Mucosa of descending colon (tissue), 3 donors: ENCODE data around the gene SRGAP2. TPM values are rescaled to one million over a fixed set of nuclear protein-coding genes. Genes with fewer than 3 reads are reported as not detected.
"Not testable (repeated sequence)": the region's sequence is repeated elsewhere in the genome, so short reads cannot be mapped to it uniquely, and the experiment has no call there.

ENCODE experiments used
- ATAC-seq: fragments of 200-7000 bp; cut with Tn5 transposase; one replicate; pipeline ENCODE4 v1.9.1; 2020; ENCODE audit warnings: mild to moderate bottlenecking, moderate library complexity
- DNase-seq, 3 donors: peaks; one replicate each; pipeline ENCODE4 v3.0.0-alpha.2; 2020
- H3K36me3 ChIP-seq: fragments of 200-600 bp; one replicate; pipeline ENCODE4 v1.8.0; 2021; ENCODE audit warnings: low read depth, mild to moderate bottlenecking
- H3K4me1 ChIP-seq: fragments of 200-600 bp; one replicate; pipeline ENCODE4 v1.8.0; 2021; ENCODE audit warnings: low read depth, mild to moderate bottlenecking
- H3K4me3 ChIP-seq: fragments of 200-600 bp; one replicate; pipeline ENCODE4 v1.8.0; 2021; ENCODE audit warnings: mild to moderate bottlenecking
- H3K9me3 ChIP-seq: fragments of 200-600 bp; one replicate; pipeline ENCODE4 v1.8.0; 2021; ENCODE audit warnings: mild to moderate bottlenecking
- intact Hi-C, 2 donors: fragments of 100-400 bp; cut with DNase I in 1 of 2; cut with micrococcal nuclease in 1 of 2; formaldehyde crosslinking; loops; one replicate each; pipeline versions ENCODE4 v1.11.0 to v1.11.1; 2022; cut with DNase I, micrococcal nuclease
- total RNA-seq, 3 donors: library from RNA; stranded (reverse); fragmentation: NEBNext Ultra II Directional in 2 of 3; extraction: Animal tissue kit (Norgen Biotek cat#: 25700) in 2 of 3; gene quantifications; one replicate each; pipeline versions ENCODE4 v1.2.1 to v1.2.4, GENCODE V29; 2021 to 2023
- donor health status: DM: no; HTN: no; CAD: no; lungs with moderate emphysema.
- donor health status: DM: no; HTN: no; CAD: no.
- donor health status: DM: no; HTN: yes; CAD: no.

Gene SRGAP2
- total RNA-seq, 3 donors from 2014 or later: 14.7 to 39.8 (median 16.8) TPM

DNA sequence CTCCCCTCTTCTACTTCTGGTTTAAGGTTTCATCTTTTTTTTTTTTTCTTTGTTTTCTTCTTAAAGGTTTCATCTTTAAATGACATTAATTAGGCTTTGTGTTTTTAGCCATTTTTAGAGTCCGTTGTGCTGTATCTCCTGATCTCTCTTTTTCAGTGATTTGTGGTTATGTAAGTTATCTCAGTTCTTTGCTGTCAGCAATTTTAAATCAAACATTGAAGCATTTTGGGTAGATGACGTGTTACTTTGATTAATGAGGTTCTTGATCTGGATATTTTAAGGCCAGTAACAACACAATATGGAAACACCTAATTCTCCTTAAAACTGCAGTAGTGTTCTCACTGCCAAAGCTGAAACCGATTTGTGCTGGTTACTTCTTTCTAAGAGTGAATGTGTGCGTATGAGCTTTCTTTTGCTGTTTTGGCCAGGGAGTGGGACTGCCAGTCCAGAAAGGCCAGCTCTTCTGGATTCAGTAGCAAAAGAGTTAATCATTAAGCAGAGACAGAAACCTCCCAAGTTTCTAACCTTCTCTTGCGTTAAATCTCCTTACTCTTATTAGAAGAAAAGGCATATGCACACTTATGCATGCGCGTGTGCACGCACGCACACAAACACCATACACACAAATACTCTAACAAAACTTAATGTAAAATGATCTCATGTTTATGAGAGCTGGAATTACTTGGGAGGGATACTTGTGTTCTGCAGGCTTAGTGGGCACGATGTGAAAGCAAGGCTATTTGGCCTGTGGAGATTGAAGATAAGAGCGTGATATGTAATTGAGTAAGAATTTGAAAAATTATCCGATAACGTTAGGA is 16.4 kb downstream of the SRGAP2 start:
- H3K4me3 ChIP-seq, H3K9me3 ChIP-seq, H3K36me3 ChIP-seq, DNase-seq, intact Hi-C loops, H3K4me1 ChIP-seq, ATAC-seq: not testable (repeated sequence)

DNA sequence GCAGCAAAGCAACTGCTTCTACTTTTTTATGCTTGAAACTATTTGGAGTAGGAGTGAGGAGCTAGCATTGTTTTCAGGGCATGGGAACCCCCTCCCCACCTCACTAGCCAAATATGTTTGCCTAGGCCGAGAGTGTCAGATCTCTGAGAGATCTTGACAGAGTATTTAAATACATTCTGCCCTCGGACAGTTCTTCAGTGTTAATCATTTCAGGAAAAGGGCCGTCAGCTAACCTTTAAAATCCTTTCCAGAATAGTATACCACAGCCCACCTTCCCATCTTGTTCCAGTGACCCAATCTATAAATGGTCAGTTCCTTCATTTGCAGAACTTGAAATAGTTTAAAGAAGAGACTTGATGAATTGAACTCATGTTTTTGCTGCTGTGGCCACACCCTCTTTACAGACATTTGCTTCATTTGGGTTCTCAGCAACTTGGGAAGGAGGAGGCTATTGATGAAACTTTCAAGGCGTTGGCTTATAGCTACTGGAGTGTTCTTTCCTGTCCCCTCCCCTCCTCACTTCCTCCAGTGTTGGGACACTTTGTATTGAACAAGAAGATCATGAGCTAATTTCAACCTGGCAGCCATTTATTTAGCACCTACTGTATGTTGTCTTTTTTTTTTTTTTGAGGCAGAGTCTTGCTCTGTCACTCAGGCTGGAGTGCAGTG is 17.1 kb downstream of the SRGAP2 start:
- H3K4me1 ChIP-seq, intact Hi-C loops, ATAC-seq, H3K4me3 ChIP-seq, H3K9me3 ChIP-seq, DNase-seq, H3K36me3 ChIP-seq: not testable (repeated sequence)

DNA sequence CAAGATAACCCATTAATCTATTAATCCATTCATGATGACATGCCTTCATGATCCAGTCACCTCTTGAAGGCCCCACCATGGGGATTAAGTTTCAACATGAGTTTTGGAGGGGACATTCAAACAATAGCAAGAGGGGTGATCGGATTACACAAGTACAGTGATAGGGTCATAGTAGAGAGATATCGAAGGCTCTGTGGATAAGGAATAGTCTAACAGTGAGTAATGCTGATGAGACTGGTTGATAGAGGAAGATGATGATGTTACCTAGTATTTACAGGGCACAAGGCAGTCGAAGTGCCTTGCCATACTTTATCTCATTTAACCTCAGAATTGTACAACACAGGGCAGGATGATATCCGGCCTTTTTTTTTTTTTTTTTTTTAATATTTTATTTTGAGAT is 18.2 kb downstream of the SRGAP2 start:
- DNase-seq, ATAC-seq, H3K36me3 ChIP-seq, H3K4me3 ChIP-seq, H3K9me3 ChIP-seq, intact Hi-C loops, H3K4me1 ChIP-seq: not testable (repeated sequence)

DNA sequence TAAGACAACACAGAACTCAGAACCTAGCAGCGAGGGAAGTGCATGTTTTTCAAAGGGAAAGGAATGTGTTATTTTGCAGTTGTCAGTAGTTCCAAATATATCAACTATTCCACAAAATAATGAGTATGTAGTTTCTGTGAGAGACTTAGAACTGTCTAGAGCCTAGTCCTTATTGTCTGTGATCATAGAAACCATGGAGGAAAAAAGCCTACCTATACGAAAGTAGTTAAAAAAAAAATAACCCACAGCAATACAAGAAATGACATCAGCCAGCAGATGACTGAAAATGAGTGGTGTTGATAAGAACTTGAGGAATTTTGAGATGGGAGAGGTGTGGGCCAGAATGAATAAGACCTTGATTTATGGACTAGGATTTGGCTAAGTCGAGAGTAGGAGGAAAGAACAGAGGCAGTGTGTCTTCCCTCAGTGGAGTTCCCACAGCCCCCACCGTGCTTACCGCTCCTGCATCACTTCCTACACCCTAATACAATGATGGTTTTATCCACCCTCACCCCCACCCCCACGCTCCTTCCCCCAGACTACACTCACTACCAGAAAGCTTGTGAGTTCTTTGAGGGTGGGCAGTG is 20.9 kb downstream of the SRGAP2 start:
- H3K36me3 ChIP-seq, ATAC-seq, H3K9me3 ChIP-seq, intact Hi-C loops, H3K4me3 ChIP-seq, H3K4me1 ChIP-seq, DNase-seq: not testable (repeated sequence)

DNA sequence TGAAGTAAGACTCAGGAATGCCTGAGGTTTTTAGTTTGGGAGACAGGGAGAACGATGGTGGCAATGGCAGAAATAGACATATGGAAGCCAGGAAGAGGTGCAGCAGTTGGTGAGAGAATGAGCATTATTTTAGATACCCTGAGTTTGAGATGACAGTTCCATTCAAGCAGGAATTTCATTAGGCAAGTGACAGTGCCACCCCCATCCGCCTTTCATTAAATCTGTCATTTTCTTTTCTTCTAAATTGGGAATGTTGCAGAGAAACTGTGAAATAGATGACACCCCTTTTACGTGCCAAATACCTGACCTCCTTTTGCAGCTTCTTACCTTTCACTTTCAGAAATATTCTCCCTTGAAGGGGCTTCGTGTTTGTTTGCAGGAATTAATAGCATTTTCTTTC is 22.0 kb downstream of the SRGAP2 start:
- H3K9me3 ChIP-seq, ATAC-seq, DNase-seq, H3K4me1 ChIP-seq, H3K36me3 ChIP-seq, H3K4me3 ChIP-seq, intact Hi-C loops: not testable (repeated sequence)

DNA sequence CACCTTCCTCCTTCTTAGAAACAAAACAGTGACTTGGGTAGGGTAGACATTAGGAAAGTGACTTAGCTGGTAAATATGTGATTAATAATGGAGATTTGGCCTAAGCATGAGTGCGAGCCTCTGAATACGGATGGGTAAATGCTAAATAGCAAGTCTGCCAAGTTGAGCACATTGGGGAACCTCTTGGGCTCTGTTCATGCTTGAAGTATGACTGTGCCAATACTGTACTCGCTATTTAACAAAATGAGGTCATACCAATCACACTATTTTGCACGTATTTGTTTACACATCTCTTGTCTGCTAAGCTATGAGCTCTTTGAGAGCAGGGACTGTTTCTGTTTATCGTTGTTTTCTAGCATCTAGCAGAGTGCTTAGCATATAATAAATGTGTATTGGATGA is 23.5 kb downstream of the SRGAP2 start:
- ATAC-seq, intact Hi-C loops: not testable (repeated sequence)

DNA sequence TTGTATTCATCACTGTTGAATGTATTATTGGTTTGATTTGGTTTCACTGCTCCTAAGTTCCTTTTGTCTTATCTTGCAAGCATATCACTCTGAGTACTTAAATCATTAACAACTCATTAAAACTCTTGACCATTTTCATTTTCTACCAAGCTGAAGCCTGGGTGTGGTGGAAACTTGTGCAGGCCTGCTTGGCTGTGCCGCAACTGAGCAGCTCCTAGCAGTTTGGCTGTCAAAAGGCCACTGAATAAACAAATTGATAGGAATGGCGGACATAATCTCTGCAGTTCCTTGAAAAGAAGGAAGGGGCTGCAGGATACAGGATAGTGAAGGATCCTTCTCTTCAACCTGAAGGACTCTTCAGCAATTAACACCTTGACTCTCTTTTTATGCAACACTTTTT is 25.9 kb downstream of the SRGAP2 start:
- H3K36me3 ChIP-seq, intact Hi-C loops, H3K4me1 ChIP-seq, DNase-seq, H3K4me3 ChIP-seq, H3K9me3 ChIP-seq, ATAC-seq: not testable (repeated sequence)

More for the DNA sequence above, 23.5 kb downstream of the SRGAP2 start:
- H3K9me3 ChIP-seq, H3K36me3 ChIP-seq, H3K4me1 ChIP-seq, DNase-seq, H3K4me3 ChIP-seq: not testable (repeated sequence)

DNA sequence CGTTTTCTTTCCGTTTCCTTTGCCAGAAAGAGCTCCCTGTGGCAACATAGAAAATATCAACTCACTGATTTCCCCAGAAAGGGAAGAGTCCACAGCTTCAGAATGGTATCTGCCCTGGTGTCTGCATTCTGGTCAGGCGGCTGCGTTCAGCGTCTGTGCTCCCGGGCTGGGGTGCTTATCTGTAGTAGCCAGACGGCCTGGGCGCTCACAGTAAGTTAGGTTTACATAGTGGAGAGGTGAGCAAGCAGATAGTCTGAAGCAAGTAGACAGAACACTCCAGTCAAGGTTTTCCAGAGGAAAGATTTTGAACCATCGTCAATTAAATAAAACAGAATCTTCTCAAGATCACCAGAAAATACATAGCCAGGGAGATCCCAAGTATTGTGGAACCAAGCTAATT is 28.6 kb downstream of the SRGAP2 start:
- DNase-seq, intact Hi-C loops, H3K4me1 ChIP-seq, H3K9me3 ChIP-seq, H3K36me3 ChIP-seq, H3K4me3 ChIP-seq, ATAC-seq: not testable (repeated sequence)

DNA sequence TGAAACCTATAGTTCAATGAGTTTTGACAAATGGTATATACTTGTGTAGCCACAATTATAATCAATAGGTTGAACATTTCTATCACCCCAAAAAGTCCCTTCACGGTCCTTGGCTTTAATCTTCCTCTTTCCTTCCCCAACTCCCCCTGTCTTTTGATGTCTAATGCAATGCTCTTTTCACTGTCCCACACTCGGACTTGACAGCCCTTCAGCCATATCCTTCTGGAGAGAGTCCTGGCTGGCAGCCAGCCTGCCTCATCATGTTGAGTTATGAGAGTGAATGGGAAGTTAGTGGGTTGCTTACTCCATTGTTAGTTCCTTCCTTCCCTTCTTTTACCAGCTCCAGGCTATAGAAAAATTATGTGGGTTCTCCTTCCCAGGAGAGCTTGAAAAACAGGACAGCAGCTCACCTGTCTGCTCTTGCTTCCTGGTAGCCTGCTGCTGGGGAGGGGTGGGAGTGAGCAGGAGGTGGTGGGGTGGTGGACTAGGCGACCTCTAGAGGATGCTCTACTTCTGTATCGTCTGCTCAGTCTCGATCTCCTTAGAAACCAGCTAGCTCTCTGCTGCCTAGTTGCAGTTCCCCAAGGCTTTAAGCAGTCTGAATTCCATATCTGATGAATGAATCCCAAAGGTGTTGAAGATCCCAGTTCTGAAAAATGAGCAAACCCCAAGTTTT is 29.8 kb downstream of the SRGAP2 start:
- peak; percentile 65 for ATAC-seq
- intact Hi-C loops, DNase-seq: not testable (repeated sequence)

DNA sequence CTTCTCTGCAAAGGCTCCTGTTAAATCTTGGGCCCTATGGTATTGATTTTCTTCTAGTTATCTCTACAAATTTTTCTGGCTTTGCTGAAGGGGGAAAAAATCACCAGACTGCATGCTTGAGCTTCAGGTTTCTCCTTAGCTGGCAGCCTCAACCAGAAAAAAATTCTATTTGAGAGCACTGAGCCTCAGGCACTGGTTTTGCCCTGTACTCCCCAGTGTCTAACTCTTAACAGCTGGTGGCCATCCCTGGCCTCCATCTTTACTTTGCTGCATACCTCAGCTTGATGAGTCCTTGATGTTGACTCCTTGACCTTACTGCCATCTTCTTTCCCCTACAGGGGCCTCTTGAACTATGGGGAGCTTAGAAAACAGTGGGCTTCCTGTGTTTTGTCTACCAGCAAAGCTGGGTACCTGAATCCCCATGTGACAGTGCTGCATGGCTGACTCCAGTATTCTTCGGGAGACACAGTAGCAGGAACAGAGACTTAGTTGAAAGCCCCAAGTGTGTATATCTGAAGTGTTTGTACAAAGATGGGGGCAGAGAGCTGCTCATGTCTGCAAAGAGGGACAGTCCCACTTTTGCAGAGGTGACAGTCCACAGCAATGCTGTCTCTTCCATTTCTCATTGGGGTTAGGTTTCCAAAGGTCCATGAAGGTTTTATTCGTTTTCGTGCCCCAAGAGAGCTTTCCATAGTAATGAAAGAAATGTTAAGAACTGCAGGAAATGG is 31.0 kb downstream of the SRGAP2 start:
- intact Hi-C loops, ATAC-seq: not testable (repeated sequence)

More for the DNA sequence above, 29.8 kb downstream of the SRGAP2 start:
- H3K9me3 ChIP-seq, H3K4me3 ChIP-seq, H3K36me3 ChIP-seq, H3K4me1 ChIP-seq: not testable (repeated sequence)

DNA sequence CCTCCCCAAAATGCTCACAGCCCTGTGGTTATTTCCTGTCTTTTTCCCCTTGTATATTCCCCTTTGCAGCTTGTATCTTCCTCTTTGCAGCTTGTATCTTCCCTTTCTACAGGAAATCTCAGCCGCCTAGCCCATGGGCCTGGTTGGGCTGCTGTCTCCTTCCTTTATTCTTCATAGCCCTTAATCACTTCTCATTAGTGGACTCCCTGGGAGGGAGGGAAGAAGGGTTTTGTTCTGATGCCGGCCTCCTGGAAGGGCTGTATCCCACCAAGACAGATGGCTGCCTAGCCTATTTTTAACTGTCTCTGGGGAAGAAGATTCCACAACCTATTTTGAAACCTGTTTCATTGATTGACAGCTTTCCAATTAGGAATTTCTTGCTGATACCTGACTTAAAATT is 31.8 kb downstream of the SRGAP2 start:
- intact Hi-C loops, ATAC-seq, H3K4me1 ChIP-seq, DNase-seq, H3K9me3 ChIP-seq, H3K4me3 ChIP-seq, H3K36me3 ChIP-seq: not testable (repeated sequence)

More for the DNA sequence above, 31.0 kb downstream of the SRGAP2 start:
- DNase-seq, H3K4me1 ChIP-seq, H3K4me3 ChIP-seq, H3K9me3 ChIP-seq, H3K36me3 ChIP-seq: not testable (repeated sequence)

DNA sequence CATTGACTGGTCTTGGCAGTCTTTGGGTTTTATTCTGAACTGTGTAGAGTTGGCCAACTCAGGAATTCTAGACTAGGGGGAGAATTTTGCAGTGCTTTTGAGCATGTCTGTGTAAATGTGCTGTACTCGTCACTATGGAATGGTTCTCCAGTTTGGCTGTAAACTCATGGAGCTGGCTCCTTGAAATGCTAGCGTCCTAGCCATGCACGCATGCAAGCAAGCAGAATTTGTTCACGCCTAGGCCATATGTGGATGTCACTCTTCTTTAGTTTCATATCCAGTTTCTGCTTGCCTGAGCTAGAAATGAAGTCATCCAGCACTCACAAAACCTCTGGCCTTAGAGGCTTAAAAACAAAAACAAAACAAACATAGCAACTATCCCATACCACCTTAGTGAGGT is 36.9 kb downstream of the SRGAP2 start:
- H3K9me3 ChIP-seq, DNase-seq, H3K4me1 ChIP-seq, intact Hi-C loops, H3K36me3 ChIP-seq, H3K4me3 ChIP-seq: not testable (repeated sequence)
- ATAC-seq: peak; percentile 69

DNA sequence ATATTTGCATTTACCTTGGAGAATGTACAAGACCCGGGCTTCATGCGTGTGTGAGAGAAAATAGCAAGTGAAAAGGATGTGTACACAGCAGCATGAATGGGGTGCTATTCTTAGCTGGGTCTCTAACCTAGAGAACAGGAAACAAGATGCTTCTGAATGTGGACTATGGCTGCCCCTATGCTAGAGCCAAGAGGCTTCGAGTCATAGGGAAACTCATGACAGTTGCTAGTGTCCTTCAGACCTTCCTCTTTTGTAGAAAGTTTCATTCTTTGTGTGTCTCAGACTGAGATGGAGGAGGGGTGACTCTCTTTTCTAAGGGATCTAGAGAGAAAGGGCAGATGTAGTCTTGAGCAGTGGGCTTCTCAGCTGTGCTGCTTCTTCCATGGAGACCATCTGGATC is 40.0 kb downstream of the SRGAP2 start:
- ATAC-seq: peak; percentile 86
- intact Hi-C loops, H3K9me3 ChIP-seq, H3K4me1 ChIP-seq, H3K4me3 ChIP-seq, H3K36me3 ChIP-seq, DNase-seq: not testable (repeated sequence)
